HS-5 (cell line): ENCODE data around the gene COL13A1.

Source experiments
- DNase-seq: peaks from one replicate; pipeline ENCODE4 v3.0.0-alpha.2; 2012; ENCODE audit warnings: low read depth

Gene COL13A1

GRCh38 chr10:69866688-69867461 lies 65.2 kb downstream of the COL13A1 start:
- DNase-seq: no peak

- no peak for DNase-seq
Observed at GRCh38 chr10:69867699-69868558, 66.2 kb downstream of the COL13A1 start.

GRCh38 chr10:69868821-69869220 lies 67.1 kb downstream of the COL13A1 start:
- DNase-seq: no peak

GRCh38 chr10:69869291-69869961 lies 67.7 kb downstream of the COL13A1 start:
- DNase-seq: no peak

GRCh38 chr10:69870591-69870990 lies 68.9 kb downstream of the COL13A1 start:
- no peak for DNase-seq

GRCh38 chr10:69871074-69871473 lies 69.4 kb downstream of the COL13A1 start:
- DNase-seq: no peak

GRCh38 chr10:69872323-69872722 lies 70.6 kb downstream of the COL13A1 start:
- DNase-seq: no peak

- no peak for DNase-seq
Observed at GRCh38 chr10:69873135-69873639, 71.5 kb downstream of the COL13A1 start.

- DNase-seq: peak; percentile 65
Observed at GRCh38 chr10:69874449-69874848, 72.7 kb downstream of the COL13A1 start.

GRCh38 chr10:69875856-69876255 lies 74.2 kb downstream of the COL13A1 start:
- no peak for DNase-seq

- DNase-seq: no peak
Observed at GRCh38 chr10:69876286-69876685, 74.6 kb downstream of the COL13A1 start.

- DNase-seq: no peak
Observed at GRCh38 chr10:69876931-69877330, 75.2 kb downstream of the COL13A1 start.

GRCh38 chr10:69878038-69878437 lies 76.3 kb downstream of the COL13A1 start:
- no peak for DNase-seq

GRCh38 chr10:69878951-69879350 lies 77.2 kb downstream of the COL13A1 start:
- DNase-seq: no peak

- no peak for DNase-seq
Observed at GRCh38 chr10:69879634-69880257, 78.0 kb downstream of the COL13A1 start.

- no peak for DNase-seq
Observed at GRCh38 chr10:69880301-69881081, 78.8 kb downstream of the COL13A1 start.

- DNase-seq: no peak
Observed at GRCh38 chr10:69881202-69881601, 79.5 kb downstream of the COL13A1 start.

- no peak for DNase-seq
Observed at GRCh38 chr10:69883310-69884023, 81.8 kb downstream of the COL13A1 start.

GRCh38 chr10:69884024-69884367 lies 82.3 kb downstream of the COL13A1 start:
- DNase-seq: no peak

- DNase-seq: no peak
Observed at GRCh38 chr10:69884686-69885085, 83.0 kb downstream of the COL13A1 start.
